Prostate gland (tissue), 2 donors: Measurements from ENCODE around the gene MAP3K7CL.

Source experiments
- CTCF ChIP-seq, 4 experiments: fragments of 200-600 bp in 2 of 4; fragments of 450-650 bp in 2 of 4; sonication (generic) in 2 of 4; IDR thresholded peaks; 1 replicate in 3 of 4; 2 replicates in 1 of 4; pipeline ENCODE4 v1.5.1; 2016 to 2019; ENCODE audit warnings: antibody characterized with exemption in 4 of 4, mild to moderate bottlenecking in 2 of 4, moderate library complexity in 2 of 4
- POLR2A ChIP-seq: fragments of 450-650 bp; IDR thresholded peaks from one replicate; pipeline ENCODE4 v1.6.1; 2016; ENCODE audit warnings: antibody characterized with exemption, mild to moderate bottlenecking

- TF ChIP-seq CTCF (IDR thresholded peaks at IDR 0.05) (no peak), POLR2A (no peak)
These were observed 22.5 kb downstream of the MAP3K7CL start for GRCh38 chr21:29152916-29153315.
